Esophagus muscularis mucosa (tissue), 4 donors: Measurements from ENCODE around the gene TMEM179. TPM values are rescaled to one million over a fixed set of nuclear protein-coding genes. Genes with fewer than 3 reads are reported as not detected.
"Not testable (repeated sequence)": the region's sequence is repeated elsewhere in the genome, so short reads cannot be mapped to it uniquely, and the experiment has no call there.

Experiments used
- DNase-seq: peaks from one replicate; pipeline ENCODE4 v3.0.0-alpha.2; 2017; ENCODE audit errors: extremely low spot score
- H3K27ac ChIP-seq, 4 donors: fragments of 200-600 bp; sonication (generic); replicated peaks in 1 of 4; 1 replicate in 3 of 4; 2 replicates in 1 of 4; pipeline ENCODE4 v1.5.1; 2016 to 2019; ENCODE audit warnings: mild to moderate bottlenecking in 1 of 4
- H3K27me3 ChIP-seq, 4 donors: fragments of 200-600 bp; sonication (generic); one replicate each; pipeline versions ENCODE4 v1.5.1 to v1.6.0; 2016 to 2019
- H3K36me3 ChIP-seq, 4 donors: fragments of 200-600 bp; sonication (generic); one replicate each; pipeline ENCODE4 v1.5.1; 2016 to 2019
- H3K4me1 ChIP-seq, 4 donors: fragments of 200-600 bp; sonication (generic); one replicate each; pipeline ENCODE4 v1.5.1; 2016 to 2019
- H3K4me3 ChIP-seq, 4 donors: fragments of 200-600 bp; sonication (generic); 1 replicate in 2 of 4; 2 replicates in 2 of 4; pipeline ENCODE4 v1.5.1; 2016 to 2019; ENCODE audit warnings: mild to moderate bottlenecking in 4 of 4, moderate library complexity in 1 of 4
- H3K9me3 ChIP-seq, 4 donors: fragments of 200-600 bp; sonication (generic); 1 replicate in 3 of 4; 2 replicates in 1 of 4; pipeline ENCODE4 v1.5.1; 2016 to 2019
- CTCF ChIP-seq, 3 experiments: fragments of 200-600 bp in 2 of 3; fragments of 450-650 bp in 1 of 3; sonication (generic) in 2 of 3; IDR thresholded peaks; one replicate each; pipeline ENCODE4 v1.5.1; 2017 to 2019; ENCODE audit warnings: antibody characterized with exemption in 3 of 3, mild to moderate bottlenecking in 2 of 3, moderate library complexity in 1 of 3
- EP300 ChIP-seq: sonication (generic); formaldehyde crosslinking; IDR thresholded peaks from one replicate; pipeline ENCODE4 v1.6.1; 2017; ENCODE audit warnings: antibody characterized with exemption
- POLR2A ChIP-seq: fragments of 450-650 bp; IDR thresholded peaks from one replicate; pipeline ENCODE4 v1.6.1; 2017; ENCODE audit warnings: antibody characterized with exemption, moderate library complexity, mild to moderate bottlenecking, low read depth
- POLR2AphosphoS5 ChIP-seq, 2 donors: sonication (generic); formaldehyde crosslinking; IDR thresholded peaks; one replicate each; pipeline ENCODE4 v1.6.1; 2017; ENCODE audit warnings: antibody characterized with exemption in 2 of 2
- WGBS: methylation state at CpG from one replicate; pipeline ENCODE4 v1.1.5; 2018; 5-methylcytosine and 5-hydroxymethylcytosine counted together
- intact Hi-C: fragments of 100-400 bp; cut with DNase I; formaldehyde crosslinking; loops from one replicate; pipeline ENCODE4 v1.15.1; 2023
- total RNA-seq, 4 donors: library from RNA; depleted of rRNA; stranded (reverse); fragments of >200 nt; gene quantifications; one replicate each; pipeline versions ENCODE4 v1.1.0 to v1.2.1, GENCODE V29; 2016

Gene TMEM179
- total RNA-seq = 1 to 10 TPM; 1.4 to 4.2 (median 1.9) TPM

DNA sequence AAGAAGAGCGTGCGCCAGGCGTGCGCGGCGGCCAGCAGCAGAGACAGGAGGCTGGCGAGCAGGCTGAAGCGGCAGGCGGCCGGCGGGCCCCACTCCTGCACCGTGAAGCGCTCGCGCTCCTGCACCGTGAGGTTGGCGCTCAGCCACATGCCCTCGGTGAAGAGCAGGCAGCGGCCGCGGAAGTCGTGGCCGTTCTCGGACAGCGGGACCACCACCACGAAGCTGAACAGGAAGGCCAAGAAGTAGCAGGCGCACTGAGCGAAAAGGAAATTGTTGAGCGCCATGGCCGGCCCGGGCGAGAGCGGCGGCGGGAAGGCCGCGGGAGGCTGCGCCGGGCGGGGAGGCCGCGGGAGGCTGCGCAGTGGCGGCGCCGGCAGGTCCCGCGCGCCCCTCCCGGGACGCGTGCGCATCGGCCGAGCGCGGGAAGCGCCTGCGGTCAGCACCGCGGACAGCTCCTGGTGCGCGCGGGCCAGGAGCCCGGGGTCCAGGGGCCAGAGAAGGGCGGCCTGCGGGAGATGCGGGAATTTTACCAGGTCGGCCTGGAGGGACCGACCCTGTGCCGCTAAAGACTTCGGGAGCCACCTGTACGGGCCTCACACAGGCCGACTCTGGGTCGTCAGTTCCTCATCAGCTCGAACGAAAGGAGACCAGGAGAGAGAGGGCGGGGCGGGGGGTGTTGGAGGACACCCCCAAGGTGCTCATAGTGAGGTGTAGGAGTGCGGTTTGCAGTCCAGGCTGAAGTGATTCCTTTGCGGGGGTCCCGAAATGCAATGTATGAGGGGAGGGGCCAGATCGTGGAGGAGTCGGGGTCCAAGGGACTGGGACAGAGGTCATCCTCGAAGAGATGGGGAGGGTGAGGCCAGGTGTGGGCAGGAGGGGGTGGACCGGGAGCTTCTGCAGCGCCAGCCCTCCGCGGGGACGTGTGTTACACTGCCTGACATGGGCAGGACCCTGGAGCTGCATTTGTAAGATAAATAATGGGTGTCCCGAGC is at the start of gene TMEM179:
Gene TMEM179, minus strand, starts transcription at position 315 of the 992 bp plus-strand sequence. Its CDS starts 31 bp downstream, at position 284.
- H3K4me3 ChIP-seq = peak within 1 kb of the TSS; percentile 25 to 44 (median 34)
- no peak for DNase-seq
- intact Hi-C loops = no loop called here

GRCh38 chr14:104654119-104654518 is 49.5 kb upstream of the TMEM179 start:
- intact Hi-C loops = no loop called here
- peaks cover 10 to 11% (median 11%) of the 10 kb centered on the region in 4 donors for H3K4me1 ChIP-seq
- peaks cover 0 to 13% (median 0%) of the 10 kb centered on the region in 4 donors for H3K27me3 ChIP-seq
- H3K27ac ChIP-seq = no peak overlapping the region
- 94% methylated on average over 6 of the region's 6 CpGs for WGBS
- H3K4me3 ChIP-seq = no peak overlapping the region
- TF ChIP-seq POLR2A (no peak), EP300 (no peak), CTCF (IDR thresholded peaks at IDR 0.05) (no peak), POLR2AphosphoS5 (IDR thresholded peaks at IDR 0.05) (no peak)
- H3K9me3 ChIP-seq = no peaks in the 10 kb centered on the region
- no peak for DNase-seq
- H3K36me3 ChIP-seq = no peaks in the 10 kb centered on the region

More for the DNA sequence above, at the start of gene TMEM179:
- WGBS = 29% methylated on average over 14 of the region's 91 CpGs
- H3K9me3 ChIP-seq = no peaks in the 10 kb centered on the region
- H3K4me1 ChIP-seq = peaks cover 0 to 15% (median 8%) of the 10 kb centered on the region in 4 donors
- H3K27me3 ChIP-seq = peaks cover 0 to 95% (median 20%) of the 10 kb centered on the region in 4 donors
- TF ChIP-seq POLR2AphosphoS5 (IDR thresholded peaks at IDR 0.05) (no peak), EP300 (no peak), POLR2A (no peak), CTCF (IDR thresholded peaks at IDR 0.05) (no peak)
- no peaks in the 10 kb centered on the region for H3K36me3 ChIP-seq
- no peak within 1 kb of the TSS for H3K27ac ChIP-seq

DNA sequence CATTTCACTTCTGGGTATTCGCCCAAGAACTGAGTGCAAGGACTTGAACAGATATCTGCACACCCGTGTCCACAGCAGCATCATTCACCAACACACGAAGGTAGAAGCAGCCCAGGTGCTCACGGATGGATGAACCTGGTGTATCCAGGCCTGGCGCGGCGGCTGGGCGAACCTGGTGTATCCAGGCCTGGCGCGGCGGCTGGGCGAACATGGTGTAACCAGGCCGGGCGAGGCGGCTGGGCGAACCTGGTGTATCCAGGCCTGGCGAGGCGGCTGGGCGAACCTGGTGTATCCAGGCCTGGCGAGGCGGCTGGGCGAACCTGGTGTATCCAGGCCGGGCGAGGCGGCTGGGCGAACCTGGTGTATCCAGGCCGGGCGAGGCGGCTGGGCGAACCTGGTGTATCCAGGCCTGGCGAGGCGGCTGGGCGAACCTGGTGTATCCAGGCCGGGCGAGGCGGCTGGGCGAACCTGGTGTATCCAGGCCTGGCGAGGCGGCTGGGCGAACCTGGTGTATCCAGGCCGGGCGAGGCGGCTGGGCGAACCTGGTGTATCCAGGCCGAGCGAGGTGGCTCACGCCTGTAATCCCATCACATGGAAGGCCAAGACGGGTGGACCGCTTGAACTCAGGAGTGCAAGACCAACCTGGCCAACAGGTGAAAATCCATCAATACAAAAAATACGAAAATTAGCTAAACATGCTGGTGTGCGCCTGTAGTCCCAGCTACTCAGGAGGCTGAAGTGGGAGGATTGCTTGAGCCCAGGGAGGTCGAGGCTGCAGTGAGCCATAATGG is 48.8 kb upstream of the TMEM179 start:
- 97% methylated on average over 45 of the region's 52 CpGs for WGBS
- intact Hi-C loops, H3K4me3 ChIP-seq, H3K27ac ChIP-seq, DNase-seq, H3K9me3 ChIP-seq, H3K36me3 ChIP-seq: not testable (repeated sequence)
- Histone ChIP-seq H3K27me3 (peaks cover 0 to 16% (median 0%) of the 10 kb centered on the region in 4 donors), H3K4me1 (peaks cover 10 to 11% (median 11%) of the 10 kb centered on the region in 4 donors)

GRCh38 chr14:104652386-104652785 is 47.8 kb upstream of the TMEM179 start:
- intact Hi-C loops = no loop called here

DNA sequence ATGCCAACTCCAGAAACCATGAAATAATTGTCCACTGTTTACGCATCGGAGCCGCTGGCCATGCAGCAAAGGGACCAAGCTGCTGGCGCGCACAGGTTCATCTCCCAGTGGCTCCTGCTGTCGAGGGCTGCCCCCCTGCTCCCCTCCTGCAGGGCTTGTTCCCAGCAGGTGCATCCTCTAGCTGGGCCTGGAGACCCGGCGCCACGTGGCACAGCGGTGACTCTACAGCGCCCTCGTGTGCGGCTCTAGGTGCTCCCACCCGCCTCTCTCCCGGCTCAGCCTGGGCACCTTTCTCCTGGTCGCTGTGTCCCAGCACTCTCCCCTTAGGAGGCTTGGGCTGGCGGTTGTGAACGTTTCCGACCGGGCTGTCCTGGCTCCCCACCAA is 47.3 kb upstream of the TMEM179 start:
- intact Hi-C loops = no loop called here
- Histone ChIP-seq H3K9me3 (no peaks in the 10 kb centered on the region), H3K27ac (no peak overlapping the region), H3K4me3 (no peak overlapping the region), H3K4me1 (peaks cover 10 to 11% (median 11%) of the 10 kb centered on the region in 4 donors), H3K36me3 (no peaks in the 10 kb centered on the region), H3K27me3 (peaks cover 0 to 16% (median 0%) of the 10 kb centered on the region in 4 donors)
- 77% methylated on average over 12 of the region's 20 CpGs for WGBS
- no peak for DNase-seq
- no peak for TF ChIP-seq CTCF (IDR thresholded peaks at IDR 0.05)

More at GRCh38 chr14:104652386-104652785, 47.8 kb upstream of the TMEM179 start:
- Histone ChIP-seq H3K36me3 (no peaks in the 10 kb centered on the region), H3K27ac (no peak overlapping the region), H3K4me1 (peaks cover 10 to 11% (median 11%) of the 10 kb centered on the region in 4 donors), H3K4me3 (no peak overlapping the region), H3K27me3 (peaks cover 0 to 16% (median 0%) of the 10 kb centered on the region in 4 donors), H3K9me3 (no peaks in the 10 kb centered on the region)
- TF ChIP-seq POLR2A = no peak
- no peak for TF ChIP-seq EP300
- WGBS = 97% methylated on average over 9 of the region's 9 CpGs
- DNase-seq = no peak
